K562 (cell line): ENCODE results near the gene SLC7A4. TPM values are rescaled to one million over a fixed set of nuclear protein-coding genes. Genes with fewer than 3 reads are reported as not detected.

Experiments
- BRF1 ChIP-seq: IDR thresholded peaks from 3 replicates; pipeline ENCODE4 v1.6.1; 2011; ENCODE audit warnings: borderline replicate concordance, mild to moderate bottlenecking; ENCODE audit not compliant: insufficient read length; ENCODE audit errors: extremely low read depth
- IRF2 ChIP-seq: sonication (generic); formaldehyde crosslinking; IDR thresholded peaks from 2 replicates; pipeline ENCODE4 v1.8.1; 2022; ENCODE audit warnings: mild to moderate bottlenecking, missing genetic modification reagents
- JUND ChIP-seq, 2 experiments: IDR thresholded peaks; 2 replicates in 1 of 2; 3 replicates in 1 of 2; pipeline ENCODE4 v1.6.1; 2011; ENCODE audit warnings: borderline replicate concordance in 2 of 2, low read depth in 2 of 2, low read length in 2 of 2, improper control_type of control experiment in 1 of 2, missing biosample characterization in 1 of 2, missing genetic modification characterization in 1 of 2, missing genetic modification reagents in 1 of 2
- MAFK ChIP-seq: IDR thresholded peaks from 2 replicates; pipeline ENCODE4 v1.6.1; 2011; ENCODE audit warnings: low read length, improper control_type of control experiment
- MAZ ChIP-seq, 2 experiments: fragments of 450-650 bp in 1 of 2; sonication (generic) in 1 of 2; formaldehyde crosslinking; IDR thresholded peaks in 1 of 2; conservative IDR thresholded peaks in 1 of 2; 2 replicates each; pipeline versions ENCODE4 v1.4.0 to v1.5.0; 2020; ENCODE audit warnings: mild to moderate bottlenecking in 1 of 2, missing genetic modification reagents in 1 of 2
- MLLT1 ChIP-seq, 2 experiments: fragments of 450-650 bp; IDR thresholded peaks; 2 replicates each; pipeline ENCODE4 v1.6.1; 2016
- NEUROD1 ChIP-seq: fragments of 150-350 bp; IDR thresholded peaks from 2 replicates; pipeline ENCODE4 v1.6.1; 2014; ENCODE audit warnings: borderline replicate concordance, low read length, low read depth; ENCODE audit not compliant: partially characterized antibody
- PHB ChIP-seq: fragments of 250-450 bp; sonication (Bioruptor Pico); IDR thresholded peaks from 2 replicates; pipeline ENCODE4 v1.5.0; 2021
- PHF20 ChIP-seq: fragments of 450-650 bp; IDR thresholded peaks from 2 replicates; pipeline ENCODE4 v1.6.1; 2018; ENCODE audit not compliant: partially characterized antibody
- RCOR1 ChIP-seq, 2 experiments: IDR thresholded peaks; 2 replicates each; pipeline ENCODE4 v1.6.1; 2012; ENCODE audit warnings: low read depth in 2 of 2, low read length in 2 of 2, borderline replicate concordance in 1 of 2, improper control_type of control experiment in 1 of 2
- SIRT6 ChIP-seq: IDR thresholded peaks from one replicate; pipeline ENCODE4 v1.6.1; 2012; ENCODE audit warnings: low read depth, mild to moderate bottlenecking, control low read depth, inconsistent platforms, low read length, moderate library complexity
- SMARCA4 ChIP-seq: fragments of 450-650 bp; IDR thresholded peaks from 2 replicates; pipeline ENCODE4 v1.6.1; 2016
- TCFL5 ChIP-seq: fragments of 250-450 bp; sonication (Bioruptor Pico); conservative IDR thresholded peaks from 2 replicates; pipeline ENCODE4 v1.6.1; 2021; ENCODE audit warnings: mild to moderate bottlenecking, moderate library complexity, matching md5 sums
- TFAP4 ChIP-seq: sonication (generic); formaldehyde crosslinking; IDR thresholded peaks from 2 replicates; pipeline ENCODE4 v1.8.0; 2022; ENCODE audit warnings: missing genetic modification reagents, mild to moderate bottlenecking, moderate library complexity, borderline replicate concordance
- YBX1 ChIP-seq: fragments of 450-650 bp; IDR thresholded peaks from 2 replicates; pipeline ENCODE4 v1.7.1; 2016; ENCODE audit warnings: mild to moderate bottlenecking
- ZBTB12 ChIP-seq: fragments of 250-450 bp; sonication (Bioruptor Pico); IDR thresholded peaks from 2 replicates; pipeline ENCODE4 v1.4.0; 2020
- ZNF24 ChIP-seq: fragments of 450-650 bp; IDR thresholded peaks from 2 replicates; pipeline ENCODE4 v1.6.1; 2016
- ZNF324 ChIP-seq: fragments of 250-450 bp; sonication (Bioruptor Pico); IDR thresholded peaks from 2 replicates; pipeline ENCODE4 v1.4.0; 2020; ENCODE audit warnings: mild to moderate bottlenecking
- ZNF655 ChIP-seq: fragments of 250-450 bp; sonication (Bioruptor Pico); IDR thresholded peaks from 2 replicates; pipeline ENCODE4 v1.5.0; 2021
- polyA plus RNA-seq, 8 experiments: library from polyadenylated mRNA; depleted of rRNA in 4 of 8; stranded (reverse) in 5 of 8; unstranded in 3 of 8; fragments of >200 nt; fragmentation: Nextera tagmentation in 2 of 8; fragmentation: Illumina TruSeq in 1 of 8; extraction: Ambion mirVana in 2 of 8; extraction: Trizol in 1 of 8; gene quantifications; 2 replicates each; pipeline versions ENCODE4 v1.2.1 to v1.2.3, GENCODE V29; 2011 to 2014; ENCODE audit warnings: inconsistent platforms in 1 of 8, missing spikeins in 1 of 8
- total RNA-seq, 7 experiments: library from RNA; depleted of rRNA in 6 of 7; stranded (reverse); fragments of >200 nt in 6 of 7; fragmentation: Illumina TruSeq in 2 of 7; extraction: Trizol in 2 of 7; gene quantifications; 2 replicates each; pipeline versions ENCODE4 v1.2.1 to v1.2.3, GENCODE V29; 2011 to 2021; ENCODE audit warnings: low replicate concordance in 1 of 7
- TF ChIP-seq, protein P1 (sequence below), 3 experiments: fragments of 200-800 bp in 1 of 3; fragments of 250-450 bp in 1 of 3; fragments of 450-650 bp in 1 of 3; sonication (Bioruptor Pico) in 1 of 3; sonication (Bioruptor generic) in 1 of 3; formaldehyde crosslinking in 1 of 3; IDR thresholded peaks; 2 replicates each; pipeline versions ENCODE4 v1.6.1 to v1.8.0; 2016 to 2022; ENCODE audit warnings: mild to moderate bottlenecking in 2 of 3, missing genetic modification characterization in 2 of 3, missing compliant biosample characterization in 1 of 3, moderate library complexity in 1 of 3

Gene SLC7A4
- total and polyA plus RNA-seq, 9 of the 15 experiments (the other 6 are each of a cell fraction or from before 2014, with no cell fraction given), result not detected

GRCh38 chr22:21055880-21056319 lies 23.5 kb upstream of the SLC7A4 start (continued):
- TF ChIP-seq ZBTB12 (CRISPR knock-in tag) (0 out of 2 replicates have a peak, but pooled peaks have one; percentile 27), NEUROD1 (peak; percentile 18), YBX1 (no peak), JUND (IDR thresholded peaks at IDR 0.05; ENCODE audit: borderline replicate concordance, low read depth, low read length) (peak; percentile 53; the same call in 1 of the 2 replicates), JUND (tag; IDR thresholded peaks at IDR 0.05; ENCODE audit: borderline replicate concordance, low read depth, low read length) (no peak), ZNF24 (no peak), ZNF655 (CRISPR knock-in tag) (no peak), TCFL5 (no peak), SIRT6 (no peak), MLLT1 (IDR thresholded peaks at IDR 0.05) (peak in 1 of 2 experiments; percentile 64; a peak in 2 of 4 replicates), BRF1 (no peak), PHB (CRISPR knock-in tag) (no peak), ZNF324 (CRISPR knock-in tag) (no peak), PHF20 (no peak), TFAP4 (peak; percentile 85; the same call in 1 of the 2 replicates), SMARCA4 (peak; percentile 47), RCOR1 (IDR thresholded peaks at IDR 0.05; ENCODE audit: borderline replicate concordance in 1 of 2, low read depth in 2 of 2, low read length in 2 of 2) (no peak), MAZ (CRISPR knock-in tag; conservative IDR thresholded peaks at IDR 0.05 in 1 of 2, IDR thresholded peaks at IDR 0.05 in 1 of 2) (peak; percentile 73 to 76; a peak in 3 of 4 replicates), IRF2 (CRISPR knock-in tag) (no peak), MAFK (no peak)
- TF ChIP-seq, protein P1, sequence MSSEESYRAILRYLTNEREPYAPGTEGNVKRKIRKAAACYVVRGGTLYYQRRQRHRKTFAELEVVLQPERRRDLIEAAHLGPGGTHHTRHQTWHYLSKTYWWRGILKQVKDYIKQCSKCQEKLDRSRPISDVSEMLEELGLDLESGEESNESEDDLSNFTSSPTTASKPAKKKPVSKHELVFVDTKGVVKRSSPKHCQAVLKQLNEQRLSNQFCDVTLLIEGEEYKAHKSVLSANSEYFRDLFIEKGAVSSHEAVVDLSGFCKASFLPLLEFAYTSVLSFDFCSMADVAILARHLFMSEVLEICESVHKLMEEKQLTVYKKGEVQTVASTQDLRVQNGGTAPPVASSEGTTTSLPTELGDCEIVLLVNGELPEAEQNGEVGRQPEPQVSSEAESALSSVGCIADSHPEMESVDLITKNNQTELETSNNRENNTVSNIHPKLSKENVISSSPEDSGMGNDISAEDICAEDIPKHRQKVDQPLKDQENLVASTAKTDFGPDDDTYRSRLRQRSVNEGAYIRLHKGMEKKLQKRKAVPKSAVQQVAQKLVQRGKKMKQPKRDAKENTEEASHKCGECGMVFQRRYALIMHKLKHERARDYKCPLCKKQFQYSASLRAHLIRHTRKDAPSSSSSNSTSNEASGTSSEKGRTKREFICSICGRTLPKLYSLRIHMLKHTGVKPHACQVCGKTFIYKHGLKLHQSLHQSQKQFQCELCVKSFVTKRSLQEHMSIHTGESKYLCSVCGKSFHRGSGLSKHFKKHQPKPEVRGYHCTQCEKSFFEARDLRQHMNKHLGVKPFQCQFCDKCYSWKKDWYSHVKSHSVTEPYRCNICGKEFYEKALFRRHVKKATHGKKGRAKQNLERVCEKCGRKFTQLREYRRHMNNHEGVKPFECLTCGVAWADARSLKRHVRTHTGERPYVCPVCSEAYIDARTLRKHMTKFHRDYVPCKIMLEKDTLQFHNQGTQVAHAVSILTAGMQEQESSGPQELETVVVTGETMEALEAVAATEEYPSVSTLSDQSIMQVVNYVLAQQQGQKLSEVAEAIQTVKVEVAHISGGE (CRISPR knock-in tag; IDR thresholded peaks at IDR 0.05), result no peak
